BLaER1 (cell line): ENCODE results near the gene CCDC180.
"Not testable (repeated sequence)": the region's sequence is repeated elsewhere in the genome, so short reads cannot be mapped to it uniquely, and the experiment has no call there.

Experiments
- H3K27ac ChIP-seq: shearing (Covaris generic); formaldehyde crosslinking; 2 replicates; pipeline ENCODE4 v1.8.1; 2022
- H3K27me3 ChIP-seq: shearing (Covaris generic); formaldehyde crosslinking; 2 replicates; pipeline ENCODE4 v1.8.1; 2022
- H3K36me3 ChIP-seq: shearing (Covaris generic); formaldehyde crosslinking; 2 replicates; pipeline ENCODE4 v1.8.1; 2022
- H3K4me1 ChIP-seq: shearing (Covaris generic); formaldehyde crosslinking; 2 replicates; pipeline ENCODE4 v1.8.1; 2022
- H3K4me2 ChIP-seq: shearing (Covaris generic); formaldehyde crosslinking; 2 replicates; pipeline ENCODE4 v1.8.1; 2022
- H3K4me3 ChIP-seq: shearing (Covaris generic); formaldehyde crosslinking; 2 replicates; pipeline ENCODE4 v1.8.1; 2022
- H3K9ac ChIP-seq: shearing (Covaris generic); formaldehyde crosslinking; 2 replicates; pipeline ENCODE4 v1.8.1; 2022
- H3K9me3 ChIP-seq: shearing (Covaris generic); formaldehyde crosslinking; 2 replicates; pipeline ENCODE4 v1.8.1; 2022
- H4K20me1 ChIP-seq: shearing (Covaris generic); formaldehyde crosslinking; 2 replicates; pipeline ENCODE4 v1.8.1; 2022
- Cebpa-rat ChIP-seq: shearing (Covaris generic); IDR thresholded peaks from 2 replicates; pipeline ENCODE4 v1.8.1; 2022

Gene CCDC180

DNA sequence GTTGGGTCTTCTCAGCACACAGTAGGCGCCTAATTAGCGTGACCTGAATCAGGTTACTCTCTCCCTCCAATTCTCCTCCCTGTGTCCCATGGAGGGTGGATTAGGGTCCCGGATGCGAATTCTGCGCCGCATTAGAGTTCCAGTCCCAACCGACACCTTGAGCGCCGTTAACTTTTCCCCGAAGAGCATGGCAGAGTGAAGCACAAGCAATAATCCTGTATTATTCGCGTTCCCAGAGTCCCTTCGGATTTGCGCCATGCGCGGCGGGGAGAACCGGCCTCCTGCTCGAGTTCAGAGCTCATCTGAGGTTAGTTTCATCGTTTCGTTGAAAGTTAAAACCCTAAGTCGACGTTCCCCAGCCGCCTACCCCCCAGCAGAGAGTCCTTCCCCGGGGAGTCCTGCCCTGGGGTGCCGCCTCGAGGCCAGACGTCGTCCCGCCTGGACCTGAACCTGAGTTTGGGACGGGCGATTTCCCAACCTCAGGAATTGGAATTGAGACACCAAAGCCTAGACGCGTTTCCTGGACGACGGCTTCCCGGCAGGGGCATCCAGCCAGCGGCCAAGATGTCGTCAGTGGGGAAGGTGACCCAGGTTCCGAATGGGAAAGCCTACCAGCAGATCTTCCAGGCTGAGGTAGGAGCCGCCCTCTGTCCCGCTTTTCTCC, at the start of gene CCDC180:
Gene CCDC180 (plus strand): TSS at position 160 of the 664 bp plus-strand sequence. CDS start 405 bp downstream, at position 565.
- Histone ChIP-seq H3K27me3 (no peaks in the 10 kb centered on the region), H3K4me1 (0 out of 2 replicates have a peak, but pooled peaks cover 3% of the 10 kb centered on the region), H3K27ac (no peak within 1 kb of the TSS), H3K9ac (no peak within 1 kb of the TSS), H4K20me1 (no peaks in the 10 kb centered on the region), H3K4me2 (no peak within 1 kb of the TSS), H3K36me3 (no peaks in the 10 kb centered on the region), H3K4me3 (no peak within 1 kb of the TSS), H3K9me3 (0 out of 2 replicates have a peak, but pooled peaks cover 7% of the 10 kb centered on the region)
- TF ChIP-seq Cebpa-rat, result no peak

DNA sequence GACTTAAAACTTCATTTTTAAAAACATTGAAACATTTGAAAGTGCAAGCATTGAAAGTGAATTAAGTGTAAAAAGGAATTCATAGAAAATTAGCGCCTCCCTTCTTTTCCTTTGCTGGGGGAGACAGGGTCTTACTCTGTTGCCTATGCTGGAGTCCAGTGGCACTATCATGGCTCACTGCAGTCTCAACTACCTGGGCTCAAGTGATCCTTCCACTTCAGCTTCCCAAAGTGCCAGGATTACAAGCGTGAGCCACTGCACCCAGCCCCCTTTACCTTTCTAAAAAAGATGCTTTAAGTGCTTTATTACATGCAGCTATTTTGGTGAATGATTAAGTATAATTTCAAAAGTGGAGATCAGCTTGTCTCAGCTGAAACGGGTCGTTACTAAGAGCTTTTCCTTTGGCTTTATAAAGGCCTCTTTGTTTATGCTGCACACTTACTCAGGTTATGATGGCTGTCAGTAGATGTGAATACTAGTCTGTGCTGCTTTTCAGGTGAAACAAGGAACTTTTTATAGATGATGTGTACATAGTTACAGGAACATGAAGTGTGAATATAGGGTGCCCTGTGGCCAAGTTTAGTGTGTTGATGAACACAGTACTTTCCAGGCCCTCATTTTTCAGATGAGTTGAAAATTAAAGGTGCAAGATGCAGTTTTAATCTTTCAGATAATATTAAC, 47.5 kb upstream of the CCDC180 start:
- H3K36me3 ChIP-seq, H4K20me1 ChIP-seq, H3K4me2 ChIP-seq, H3K27ac ChIP-seq, H3K4me3 ChIP-seq, H3K9me3 ChIP-seq, H3K27me3 ChIP-seq, H3K9ac ChIP-seq, H3K4me1 ChIP-seq: not testable (repeated sequence)

DNA sequence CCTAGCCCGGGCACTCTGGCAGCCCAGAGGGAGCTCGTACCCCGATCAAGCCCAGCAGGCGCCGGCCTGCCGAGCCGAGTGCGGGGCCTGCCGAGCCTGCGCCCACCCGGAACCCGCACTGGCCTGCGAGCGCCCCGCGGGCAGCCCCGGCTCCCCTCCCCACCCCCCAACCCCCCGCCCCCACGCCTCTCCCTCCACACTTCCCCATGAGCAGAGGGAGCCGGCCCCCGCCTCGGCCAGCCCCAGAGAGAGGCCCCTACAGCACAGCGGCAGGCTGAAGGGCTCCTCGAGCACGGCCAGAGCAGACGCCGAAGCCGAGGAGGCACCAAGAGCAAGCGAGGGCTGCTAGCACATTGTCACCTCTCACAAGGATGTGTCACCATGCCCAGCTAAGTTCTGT, 36.2 kb upstream of the CCDC180 start:
- no peak overlapping the region for H3K4me3 ChIP-seq
- H3K4me1 ChIP-seq, result peaks cover 8% of the 10 kb centered on the region
- no peaks in the 10 kb centered on the region for H3K27me3 ChIP-seq
- TF ChIP-seq Cebpa-rat, result no peak
- H3K9ac ChIP-seq, result no peak overlapping the region
- no peaks in the 10 kb centered on the region for H4K20me1 ChIP-seq
- H3K4me2 ChIP-seq, result no peak overlapping the region
- no peaks in the 10 kb centered on the region for H3K9me3 ChIP-seq
- no peak overlapping the region for H3K27ac ChIP-seq
- no peaks in the 10 kb centered on the region for H3K36me3 ChIP-seq

DNA sequence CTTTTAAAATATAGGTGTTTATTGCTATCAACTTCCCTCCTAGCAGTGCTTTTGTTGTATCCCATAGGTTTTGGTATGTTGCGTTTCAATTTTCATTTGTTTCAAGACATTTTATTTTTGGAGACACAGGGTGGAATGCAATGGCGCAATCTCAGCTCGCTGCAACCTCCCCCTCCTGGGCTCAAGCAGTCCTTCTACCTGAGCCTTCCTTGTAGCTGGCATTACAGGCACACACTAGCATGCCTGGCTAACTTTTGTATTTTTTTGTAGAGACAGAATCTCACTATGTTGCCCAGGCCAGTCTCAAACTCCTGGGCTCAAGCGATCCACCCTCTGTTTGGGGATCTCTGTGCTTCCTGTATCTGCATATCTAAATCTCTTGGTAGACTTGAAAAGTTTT, 35.4 kb upstream of the CCDC180 start:
- Histone ChIP-seq H3K9ac (no peak overlapping the region), H3K27ac (no peak overlapping the region), H3K4me3 (no peak overlapping the region), H4K20me1 (no peaks in the 10 kb centered on the region), H3K9me3 (no peaks in the 10 kb centered on the region), H3K27me3 (no peaks in the 10 kb centered on the region), H3K4me2 (no peak overlapping the region), H3K4me1 (peaks cover 9% of the 10 kb centered on the region), H3K36me3 (no peaks in the 10 kb centered on the region)
- TF ChIP-seq Cebpa-rat, result no peak

DNA sequence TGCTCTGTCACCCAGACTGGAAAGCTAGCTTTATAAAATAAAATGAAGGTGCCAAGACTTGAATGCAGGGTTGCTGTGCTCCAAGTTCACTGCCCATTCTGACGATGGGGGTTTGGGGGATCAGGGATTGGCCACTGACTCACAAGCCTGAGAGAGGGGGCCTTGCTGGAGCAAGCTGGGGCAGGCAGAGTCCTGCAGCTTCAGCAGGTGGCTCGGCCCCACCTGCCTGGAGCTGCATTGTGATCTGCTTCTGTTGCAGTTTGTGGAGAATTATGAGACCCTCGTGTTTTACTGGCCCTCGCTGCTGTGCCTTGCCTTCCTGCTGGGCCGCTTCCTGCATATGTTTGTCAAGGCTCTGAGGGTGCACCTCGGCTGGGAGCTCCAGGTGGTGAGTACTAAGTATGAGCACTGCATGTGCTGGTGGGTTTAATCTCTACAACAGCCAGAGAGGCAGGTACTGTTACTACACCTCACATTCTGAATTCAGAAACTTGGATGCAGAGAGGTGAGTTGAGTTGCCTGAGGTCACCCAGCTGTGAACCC, 31.1 kb upstream of the CCDC180 start:
- Histone ChIP-seq H3K9ac (no peak overlapping the region), H3K4me1 (peaks cover 9% of the 10 kb centered on the region), H3K4me3 (no peak overlapping the region), H3K36me3 (no peaks in the 10 kb centered on the region), H3K27me3 (no peaks in the 10 kb centered on the region), H3K27ac (no peak overlapping the region), H3K4me2 (no peak overlapping the region), H4K20me1 (no peaks in the 10 kb centered on the region), H3K9me3 (no peaks in the 10 kb centered on the region)
- TF ChIP-seq Cebpa-rat, result no peak

DNA sequence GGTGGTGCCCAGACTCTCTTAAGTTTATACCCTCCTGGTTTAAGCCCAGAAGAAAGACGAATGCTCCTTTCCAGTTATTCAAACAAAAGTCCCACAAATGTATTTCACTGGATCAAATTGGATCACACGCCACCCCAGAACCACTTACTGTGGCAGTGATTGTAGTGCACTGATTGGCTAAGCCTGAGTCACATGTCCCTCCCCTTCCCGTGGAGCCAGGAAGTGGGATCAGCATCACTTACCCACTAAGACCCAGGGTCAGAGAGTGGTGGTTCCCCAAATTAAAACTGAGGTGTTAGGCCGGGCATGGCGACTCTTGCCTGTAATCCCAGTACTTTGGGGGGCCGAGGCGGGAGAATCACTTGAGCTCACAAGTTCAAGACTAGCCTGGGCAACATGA, 29.5 kb upstream of the CCDC180 start:
- H3K27me3 ChIP-seq, result no peaks in the 10 kb centered on the region
- no peaks in the 10 kb centered on the region for H3K36me3 ChIP-seq
- H3K4me3 ChIP-seq, result no peak overlapping the region
- no peak overlapping the region for H3K9ac ChIP-seq
- H3K4me1 ChIP-seq, result peaks cover 9% of the 10 kb centered on the region
- no peak for TF ChIP-seq Cebpa-rat
- no peaks in the 10 kb centered on the region for H3K9me3 ChIP-seq
- H4K20me1 ChIP-seq, result no peaks in the 10 kb centered on the region
- H3K27ac ChIP-seq, result no peak overlapping the region
- no peak overlapping the region for H3K4me2 ChIP-seq

DNA sequence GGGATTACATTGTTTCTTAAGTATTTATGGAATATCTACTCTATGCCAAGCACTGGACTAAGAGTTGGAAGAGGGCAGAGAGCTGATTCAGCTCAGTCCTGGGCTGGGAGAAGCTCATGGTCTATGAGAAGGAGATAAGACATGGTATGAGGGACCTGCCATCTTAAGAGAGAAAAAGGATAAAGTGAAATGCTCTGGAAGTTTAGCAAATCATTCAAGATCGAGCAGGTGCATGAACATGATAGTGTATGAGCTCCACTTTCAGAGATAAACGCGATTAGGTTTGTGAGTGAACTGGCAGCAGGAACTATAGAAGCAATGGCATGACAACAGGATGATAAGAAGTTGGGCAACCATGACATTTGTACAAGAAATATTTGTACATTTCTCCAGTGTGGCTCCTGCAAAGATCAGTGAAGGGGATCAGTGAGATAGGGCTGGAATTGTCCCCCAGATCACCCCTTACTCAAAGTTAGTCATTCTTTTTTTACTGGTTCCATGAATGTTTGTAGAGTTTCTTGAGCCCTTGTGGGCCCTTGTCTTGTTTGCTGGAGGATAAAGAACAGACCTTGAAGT, 26.6 kb upstream of the CCDC180 start:
- Histone ChIP-seq H3K9me3 (peaks cover 6% of the 10 kb centered on the region; the same call in 1 of the 2 replicates), H3K4me2 (no peak overlapping the region), H3K4me1 (peaks cover 5% of the 10 kb centered on the region), H3K4me3 (no peak overlapping the region), H3K9ac (no peak overlapping the region), H3K36me3 (no peaks in the 10 kb centered on the region), H4K20me1 (no peaks in the 10 kb centered on the region), H3K27ac (no peak overlapping the region), H3K27me3 (no peaks in the 10 kb centered on the region)
- no peak for TF ChIP-seq Cebpa-rat

DNA sequence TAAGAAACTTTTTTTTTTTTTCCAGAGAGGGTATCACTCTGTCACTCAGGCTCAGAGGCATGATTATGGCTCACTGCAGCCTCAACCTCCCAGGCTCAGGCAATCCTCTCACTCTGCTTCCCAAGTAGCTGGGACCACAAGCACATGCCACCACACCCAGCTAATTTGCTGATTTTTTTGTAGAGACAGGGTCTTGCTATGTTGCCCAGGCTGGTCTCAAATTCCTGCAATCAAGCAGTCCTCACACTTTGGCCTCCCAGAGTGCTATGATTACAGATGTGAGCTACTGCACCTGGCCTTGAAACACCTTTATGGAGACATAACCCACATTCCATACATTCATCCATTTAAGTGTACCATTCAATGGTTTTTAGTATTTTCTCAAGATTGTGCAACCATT, 23.7 kb upstream of the CCDC180 start:
- Histone ChIP-seq H4K20me1 (no peaks in the 10 kb centered on the region), H3K27me3 (no peaks in the 10 kb centered on the region), H3K36me3 (no peaks in the 10 kb centered on the region), H3K4me2 (no peak overlapping the region), H3K4me3 (no peak overlapping the region), H3K27ac (no peak overlapping the region), H3K4me1 (no peaks in the 10 kb centered on the region), H3K9ac (no peak overlapping the region), H3K9me3 (peaks cover 6% of the 10 kb centered on the region; the same call in 1 of the 2 replicates)
- TF ChIP-seq Cebpa-rat, result no peak

DNA sequence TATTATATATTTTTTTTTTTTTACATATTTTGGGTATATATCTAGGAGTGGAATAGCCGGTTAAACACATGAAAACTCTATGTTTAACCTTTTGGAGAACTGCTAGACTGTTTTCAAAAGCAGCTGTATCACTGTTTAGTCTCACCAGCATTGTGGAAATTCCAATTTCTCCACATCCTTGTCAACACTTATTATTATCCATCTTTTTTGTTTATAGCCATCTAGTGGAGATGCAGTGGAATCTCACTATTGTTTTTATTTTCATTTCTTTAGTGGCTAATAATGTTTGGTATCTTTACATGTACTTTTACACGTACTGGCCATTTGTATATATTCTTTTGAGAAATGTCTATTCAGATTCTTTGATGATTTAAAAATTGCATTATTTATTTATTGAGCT, 22.7 kb upstream of the CCDC180 start:
- Histone ChIP-seq H4K20me1 (no peaks in the 10 kb centered on the region), H3K36me3 (no peaks in the 10 kb centered on the region), H3K4me1 (no peaks in the 10 kb centered on the region), H3K9me3 (peaks cover 6% of the 10 kb centered on the region; the same call in 1 of the 2 replicates), H3K9ac (no peak overlapping the region), H3K4me3 (no peak overlapping the region), H3K27ac (no peak overlapping the region), H3K27me3 (no peaks in the 10 kb centered on the region), H3K4me2 (no peak overlapping the region)
- no peak for TF ChIP-seq Cebpa-rat

DNA sequence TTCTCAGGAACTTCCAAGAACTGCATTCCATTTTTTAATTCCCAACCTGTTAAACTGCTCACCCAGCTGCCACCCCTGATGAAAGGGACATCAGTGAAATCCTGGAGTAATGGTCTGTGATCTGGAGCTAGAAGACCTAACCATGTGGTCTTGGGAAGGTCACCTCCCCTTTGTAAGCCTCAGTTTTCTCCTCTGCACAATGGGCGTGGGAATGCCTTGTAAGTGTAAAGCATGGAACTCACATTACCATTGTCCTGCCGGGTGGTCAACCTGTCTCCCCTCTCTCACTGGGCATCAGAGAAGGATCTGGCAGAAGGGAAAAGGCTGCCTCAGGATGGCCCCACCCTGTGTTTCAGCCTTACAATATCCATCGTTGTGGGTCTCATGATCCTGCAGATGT, 15.3 kb upstream of the CCDC180 start:
- Histone ChIP-seq H3K9me3 (no peaks in the 10 kb centered on the region), H4K20me1 (no peaks in the 10 kb centered on the region), H3K36me3 (no peaks in the 10 kb centered on the region), H3K4me1 (no peaks in the 10 kb centered on the region), H3K27me3 (no peaks in the 10 kb centered on the region), H3K4me2 (no peak overlapping the region), H3K4me3 (no peak overlapping the region), H3K9ac (no peak overlapping the region), H3K27ac (no peak overlapping the region)
- no peak for TF ChIP-seq Cebpa-rat
